CD4-positive, CD25-positive, alpha-beta regulatory T cell (primary cell): Measurements from ENCODE around the gene TARS2. TPM values are rescaled to one million over a fixed set of nuclear protein-coding genes. Genes with fewer than 3 reads are reported as not detected.

Experiments
- ATAC-seq, 2 donors: fragments of 150-1000 bp; cut with Tn5 transposase; one replicate each; pipeline ENCODE4 v1.10.0; 2021; ENCODE audit warnings: low read depth in 2 of 2, moderate number of reproducible peaks in 2 of 2, moderate library complexity in 1 of 2
- DNase-seq, 3 donors: peaks; one replicate each; pipeline versions ENCODE4 v3.0.0 to v3.0.0-alpha.2; 2012 to 2022; ENCODE audit warnings: mixed read lengths in 1 of 3
- H3K27ac ChIP-seq: one replicate; pipeline ENCODE4 v1.7.0; 2013; ENCODE audit warnings: mild to moderate bottlenecking, low read length; ENCODE audit not compliant: insufficient read depth, poor library complexity, severe bottlenecking
- H3K27me3 ChIP-seq: one replicate; pipeline ENCODE4 v1.7.0; 2013; ENCODE audit warnings: low read length; ENCODE audit not compliant: control insufficient read depth, insufficient read depth
- H3K36me3 ChIP-seq: one replicate; pipeline ENCODE4 v1.7.0; 2013; ENCODE audit warnings: mild to moderate bottlenecking, low read length, moderate library complexity; ENCODE audit not compliant: control insufficient read depth, insufficient read depth
- H3K4me1 ChIP-seq: 2 replicates; pipeline ENCODE4 v1.7.0; 2013; ENCODE audit warnings: mild to moderate bottlenecking, low read length; ENCODE audit not compliant: insufficient read depth, control insufficient read depth, poor library complexity, severe bottlenecking
- H3K4me3 ChIP-seq: one replicate; pipeline ENCODE4 v1.7.0; 2013; ENCODE audit warnings: low read depth, mild to moderate bottlenecking, low read length, moderate library complexity
- H3K9me3 ChIP-seq, 2 experiments: 1 replicate in 1 of 2; 2 replicates in 1 of 2; pipeline ENCODE4 v1.7.0; 2013; ENCODE audit warnings: low read length in 2 of 2, mild to moderate bottlenecking in 1 of 2, moderate library complexity in 1 of 2; ENCODE audit not compliant: control insufficient read depth in 2 of 2
- H3K27ac Mint-ChIP-seq, 3 donors: one replicate each; pipeline ENCODE4 v1.8.0; 2020 to 2022; ENCODE audit warnings: mild to moderate bottlenecking in 3 of 3, mixed read lengths in 3 of 3, moderate library complexity in 2 of 3
- H3K27me3 Mint-ChIP-seq: one replicate; pipeline ENCODE4 v1.8.0; 2022; ENCODE audit warnings: mild to moderate bottlenecking, mixed read lengths
- H3K36me3 Mint-ChIP-seq: one replicate; pipeline ENCODE4 v1.8.0; 2020; ENCODE audit warnings: mixed read lengths
- H3K4me1 Mint-ChIP-seq, 4 donors: one replicate each; pipeline ENCODE4 v1.8.0; 2020 to 2022; ENCODE audit warnings: mixed read lengths in 4 of 4, mild to moderate bottlenecking in 1 of 4
- H3K4me3 Mint-ChIP-seq, 4 donors: one replicate each; pipeline ENCODE4 v1.8.0; 2020 to 2022; ENCODE audit warnings: mild to moderate bottlenecking in 4 of 4, mixed read lengths in 4 of 4, moderate library complexity in 3 of 4
- H3K9me3 Mint-ChIP-seq, 7 donors: one replicate each; pipeline ENCODE4 v1.8.0; 2020 to 2022; ENCODE audit warnings: mixed read lengths in 7 of 7, mild to moderate bottlenecking in 3 of 7, moderate library complexity in 2 of 7
- polyA plus RNA-seq, 4 donors: library from polyadenylated mRNA; unstranded; fragments of 300-500 nt; fragmentation: Illumina TruSeq; gene quantifications; one replicate each; pipeline ENCODE4 v1.2.3, GENCODE V29; 2021
- total RNA-seq: library from RNA; stranded (reverse); gene quantifications from one replicate; pipeline ENCODE4 v1.2.3, GENCODE V29; 2022

TARS2 gene
- total and polyA plus RNA-seq, 5 donors from 2014 or later, result 28.6 to 36.6 (median 32.7) TPM

GRCh38 chr1:150555198-150555970, 68.2 kb downstream of the TARS2 start:
- peaks cover 4 to 28% (median 15%) of the 10 kb centered on the region in 4 donors for H3K4me1 Mint-ChIP-seq
- no peak overlapping the region for H3K27ac ChIP-seq
- H3K27me3 ChIP-seq, result no peaks in the 10 kb centered on the region
- H3K9me3 Mint-ChIP-seq, result no peaks in the 10 kb centered on the region
- peaks cover 16% of the 10 kb centered on the region for H3K27me3 Mint-ChIP-seq
- peak overlapping the region in 1 of 4 donors; percentile 40 for H3K4me3 Mint-ChIP-seq
- H3K4me1 ChIP-seq, result peaks cover 16% of the 10 kb centered on the region
- no peak overlapping the region for H3K4me3 ChIP-seq
- DNase-seq (no peak), ATAC-seq (no peak)
- peaks cover 3% of the 10 kb centered on the region for H3K36me3 ChIP-seq
- H3K9me3 ChIP-seq, result no peaks in the 10 kb centered on the region
- peak overlapping the region in 1 of 3 donors; percentile 72 for H3K27ac Mint-ChIP-seq
- peaks cover 5% of the 10 kb centered on the region for H3K36me3 Mint-ChIP-seq

- Mint-ChIP-seq H3K27ac (no peak overlapping the region), H3K9me3 (no peaks in the 10 kb centered on the region), H3K27me3 (peaks cover 8% of the 10 kb centered on the region), H3K36me3 (peaks cover 5% of the 10 kb centered on the region), H3K4me1 (peaks cover 4 to 28% (median 16%) of the 10 kb centered on the region in 4 donors), H3K4me3 (peak overlapping the region in 1 of 4 donors; percentile 40)
- no peaks in the 10 kb centered on the region for H3K27me3 ChIP-seq
- no peak for DNase-seq
- H3K4me3 ChIP-seq, result no peak overlapping the region
- H3K27ac ChIP-seq, result no peak overlapping the region
- no peaks in the 10 kb centered on the region for H3K9me3 ChIP-seq
- ATAC-seq, result no peak
- peaks cover 22% of the 10 kb centered on the region for H3K4me1 ChIP-seq
- H3K36me3 ChIP-seq, result peaks cover 3% of the 10 kb centered on the region
Observed at GRCh38 chr1:150555971-150556865, 69.0 kb downstream of the TARS2 start.

- no peak for DNase-seq
Observed at GRCh38 chr1:150557065-150557600, 69.9 kb downstream of the TARS2 start.

More at GRCh38 chr1:150557065-150557600, 69.9 kb downstream of the TARS2 start:
- Histone ChIP-seq H3K36me3 (peaks cover 3% of the 10 kb centered on the region), H3K27ac (no peak overlapping the region), H3K4me3 (no peak overlapping the region), H3K4me1 (peaks cover 26% of the 10 kb centered on the region), H3K27me3 (no peaks in the 10 kb centered on the region), H3K9me3 (no peaks in the 10 kb centered on the region)
- Mint-ChIP-seq H3K36me3 (peaks cover 7% of the 10 kb centered on the region), H3K27ac (peak overlapping the region in 1 of 3 donors; percentile 38), H3K4me3 (no peak overlapping the region), H3K9me3 (no peaks in the 10 kb centered on the region), H3K4me1 (peaks cover 4 to 28% (median 19%) of the 10 kb centered on the region in 4 donors), H3K27me3 (peaks cover 4% of the 10 kb centered on the region)
- ATAC-seq, result no peak

Other genes with a start within 250 kb of the TARS2 start
- gene CA14, start 229.6 kb upstream of the TARS2 start, total RNA-seq, result not detected
- under 1 TPM; 0.68 to 0.97 (median 0.71) TPM for gene CA14, start 229.6 kb upstream of the TARS2 start, polyA plus RNA-seq
- gene APH1A, start 218.4 kb upstream of the TARS2 start, total RNA-seq, result 119 TPM
- gene APH1A, start 218.4 kb upstream of the TARS2 start, polyA plus RNA-seq, result 10 to 100 TPM; 74.0 to 85.0 (median 76.9) TPM
- gene C1orf54, start 214.6 kb upstream of the TARS2 start, total RNA-seq, result 4.6 TPM
- 1 to 10 TPM; 2.0 to 6.4 (median 3.5) TPM for gene C1orf54, start 214.6 kb upstream of the TARS2 start, polyA plus RNA-seq
- gene CIART, start 204.9 kb upstream of the TARS2 start, total RNA-seq, result 2.2 TPM
- 1 to 10 TPM in 2 of 4 donors, under 1 TPM in 2; 0.56 to 1.3 (median 0.91) TPM for gene CIART, start 204.9 kb upstream of the TARS2 start, polyA plus RNA-seq
- 45.3 TPM for gene MRPS21, start 193.6 kb upstream of the TARS2 start, total RNA-seq
- gene MRPS21, start 193.6 kb upstream of the TARS2 start, polyA plus RNA-seq, result 10 to 100 TPM; 76.9 to 89.4 (median 86.1) TPM
- 106 TPM for gene PRPF3, start 165.9 kb upstream of the TARS2 start, total RNA-seq
- gene PRPF3, start 165.9 kb upstream of the TARS2 start, polyA plus RNA-seq, result 10 to 100 TPM; 13.4 to 19.7 (median 17.0) TPM
- gene RPRD2, start 123.3 kb upstream of the TARS2 start, total RNA-seq, result 51.3 TPM
- 10 to 100 TPM; 24.0 to 34.0 (median 32.5) TPM for gene RPRD2, start 123.3 kb upstream of the TARS2 start, polyA plus RNA-seq
- 0.22 TPM for gene ECM1, start 20.7 kb downstream of the TARS2 start, total RNA-seq
- under 1 TPM in 1 of 4 donors, not detected in 3; 0.10 TPM for gene ECM1, start 20.7 kb downstream of the TARS2 start, polyA plus RNA-seq
- gene FALEC, start 28.3 kb downstream of the TARS2 start, total RNA-seq, result not detected
- under 1 TPM in 1 of 4 donors, not detected in 3; 0.42 TPM for gene FALEC, start 28.3 kb downstream of the TARS2 start, polyA plus RNA-seq
- gene ADAMTSL4, start 62.0 kb downstream of the TARS2 start, total RNA-seq, result 0.12 TPM
- gene ADAMTSL4, start 62.0 kb downstream of the TARS2 start, polyA plus RNA-seq, result under 1 TPM in 1 of 4 donors, not detected in 3; 0.22 TPM
- 764 TPM for gene MCL1, start 92.2 kb downstream of the TARS2 start, total RNA-seq
- gene MCL1, start 92.2 kb downstream of the TARS2 start, polyA plus RNA-seq, result 100 to 1,000 TPM; 167 to 209 (median 178) TPM
- gene ENSA, start 142.2 kb downstream of the TARS2 start, total RNA-seq, result 169 TPM
- 10 to 100 TPM; 41.2 to 61.9 (median 52.4) TPM for gene ENSA, start 142.2 kb downstream of the TARS2 start, polyA plus RNA-seq
- 8.6 TPM for gene GOLPH3L, start 209.7 kb downstream of the TARS2 start, total RNA-seq
- 10 to 100 TPM; 19.7 to 30.0 (median 24.9) TPM for gene GOLPH3L, start 209.7 kb downstream of the TARS2 start, polyA plus RNA-seq
- not detected for gene HORMAD1, start 233.5 kb downstream of the TARS2 start, total RNA-seq
- gene HORMAD1, start 233.5 kb downstream of the TARS2 start, polyA plus RNA-seq, result not detected